Measurements from ENCODE around the gene PDE6G.

Gene PDE6G

GRCh38 chr17:81687770-81688541 is 31.6 kb upstream of the PDE6G start:
- DNase-seq = no peak

GRCh38 chr17:81686614-81687013 is 30.3 kb upstream of the PDE6G start:
- no peak for DNase-seq

GRCh38 chr17:81685108-81685507 is 28.8 kb upstream of the PDE6G start:
- DNase-seq = no peak

GRCh38 chr17:81684442-81684911 is 28.1 kb upstream of the PDE6G start:
- DNase-seq = peak; percentile 53

GRCh38 chr17:81683584-81684441 is 27.5 kb upstream of the PDE6G start, which contains the start of the genes ARL16 and HGS:
Gene ARL16, minus strand, starts transcription at chr17:81683797. Its CDS starts 44 bp downstream, at chr17:81683753.
Gene HGS, plus strand, starts transcription at chr17:81684011. Its CDS starts 56 bp downstream, at chr17:81684067.
- DNase-seq = peak; percentile 97

GRCh38 chr17:81683208-81683583 is 26.9 kb upstream of the PDE6G start:
- no peak for DNase-seq

GRCh38 chr17:81682565-81683207 is 26.3 kb upstream of the PDE6G start:
- no peak for DNase-seq

GRCh38 chr17:81681672-81682071 is 25.3 kb upstream of the PDE6G start:
- DNase-seq = no peak

- DNase-seq = no peak
Measured at GRCh38 chr17:81680150-81680549, 23.8 kb upstream of the PDE6G start.

GRCh38 chr17:81676906-81677305 is 20.6 kb upstream of the PDE6G start:
- DNase-seq = no peak

- peak; percentile 39 for DNase-seq
Measured at GRCh38 chr17:81675515-81676221, 19.3 kb upstream of the PDE6G start.

- DNase-seq = no peak
Measured at GRCh38 chr17:81673561-81674258, 17.4 kb upstream of the PDE6G start.

GRCh38 chr17:81672954-81673353 is 16.6 kb upstream of the PDE6G start:
- no peak for DNase-seq

GRCh38 chr17:81672504-81672903 is 16.2 kb upstream of the PDE6G start:
- DNase-seq = no peak

- DNase-seq = no peak
Measured at GRCh38 chr17:81667754-81668153, 11.4 kb upstream of the PDE6G start.

GRCh38 chr17:81666342-81667191 is 10.2 kb upstream of the PDE6G start, which contains the start of the genes CCDC137 and OXLD1:
Gene CCDC137, plus strand, starts transcription at chr17:81666737. Its CDS starts 30 bp downstream, at chr17:81666767.
Gene OXLD1, minus strand, starts transcription at chr17:81666605. Its CDS starts 28 bp downstream, at chr17:81666577.
- DNase-seq = peak; percentile 91

- DNase-seq = no peak
Measured at GRCh38 chr17:81666092-81666341, 9.7 kb upstream of the PDE6G start.

- DNase-seq = no peak
Measured at GRCh38 chr17:81665205-81666091, 9.1 kb upstream of the PDE6G start.

- DNase-seq = no peak
Measured at GRCh38 chr17:81664051-81664470, 7.7 kb upstream of the PDE6G start.

GRCh38 chr17:81662002-81662401 is 5.7 kb upstream of the PDE6G start:
- DNase-seq = no peak

All from CD4-positive, alpha-beta T cell treated with Interleukin-15 for 1 hour (primary cell).